Thyroid gland (tissue), 4 donors: ENCODE results near the gene XPNPEP2.

Source experiments
- CTCF ChIP-seq, 6 experiments: fragments of 200-600 bp in 3 of 6; fragments of 450-650 bp in 3 of 6; sonication (generic) in 3 of 6; IDR thresholded peaks; one replicate each; pipeline ENCODE4 v1.5.1; 2016 to 2019; ENCODE audit warnings: antibody characterized with exemption in 6 of 6, mild to moderate bottlenecking in 2 of 6, inconsistent platforms in 1 of 6, moderate library complexity in 1 of 6
- POLR2A ChIP-seq, 2 donors: fragments of 450-650 bp; IDR thresholded peaks; one replicate each; pipeline ENCODE4 v1.6.1; 2017; ENCODE audit warnings: antibody characterized with exemption in 2 of 2, mild to moderate bottlenecking in 2 of 2, moderate library complexity in 1 of 2

- TF ChIP-seq CTCF (IDR thresholded peaks at IDR 0.05) (no peak), POLR2A (IDR thresholded peaks at IDR 0.05) (no peak)
These were observed 42.2 kb upstream of the XPNPEP2 start for GRCh38 chrX:129696463-129697155.
